Astrocyte (in vitro differentiated cells and primary cell): ENCODE data around the gene DCTN4. TPM values are rescaled to one million over a fixed set of nuclear protein-coding genes. Genes with fewer than 3 reads are reported as not detected.
"Not testable (repeated sequence)": the region's sequence is repeated elsewhere in the genome, so short reads cannot be mapped to it uniquely, and the experiment has no call there.

Source experiments
- DNase-seq: peaks from one replicate; pipeline ENCODE4 v3.0.0-alpha.2; 2010; ENCODE audit warnings: low read depth
- FAIRE-seq: peaks from 2 replicates; lab custom pipeline; 2011; peaks lifted over from hg19 to GRCh38; lab: Jason Lieb, UNC
- H2AFZ ChIP-seq: 2 replicates; pipeline ENCODE4 v1.6.0; 2012; ENCODE audit warnings: low read depth, low read length, inconsistent platforms
- H3K27ac ChIP-seq: 2 replicates; pipeline ENCODE4 v1.5.1; 2011; ENCODE audit warnings: low read depth, low read length, inconsistent platforms
- H3K27me3 ChIP-seq: 2 replicates; pipeline ENCODE4 v1.6.0; 2011; ENCODE audit warnings: low read length, inconsistent platforms; ENCODE audit not compliant: insufficient read depth
- H3K36me3 ChIP-seq: 2 replicates; pipeline ENCODE4 v1.5.1; 2011; ENCODE audit warnings: low read length, inconsistent platforms; ENCODE audit not compliant: insufficient read depth
- H3K4me1 ChIP-seq: 2 replicates; pipeline ENCODE4 v1.5.1; 2011; ENCODE audit warnings: low read length, inconsistent platforms; ENCODE audit not compliant: insufficient read depth
- H3K4me2 ChIP-seq: 2 replicates; pipeline ENCODE4 v1.6.0; 2012; ENCODE audit warnings: low read length, inconsistent platforms
- H3K4me3 ChIP-seq: 2 replicates; pipeline ENCODE4 v1.5.1; 2011; ENCODE audit warnings: low read depth, mild to moderate bottlenecking, low read length, inconsistent platforms; ENCODE audit not compliant: insufficient read depth
- H3K79me2 ChIP-seq: 2 replicates; pipeline ENCODE4 v1.6.0; 2012; ENCODE audit warnings: mild to moderate bottlenecking, low read length, inconsistent platforms; ENCODE audit not compliant: insufficient read depth
- H3K9ac ChIP-seq: 2 replicates; pipeline ENCODE4 v1.6.0; 2012; ENCODE audit warnings: mild to moderate bottlenecking, low read length, inconsistent platforms
- H3K9me3 ChIP-seq: 2 replicates; pipeline ENCODE4 v1.5.1; 2012; ENCODE audit warnings: low read depth, mild to moderate bottlenecking, low read length, inconsistent platforms; ENCODE audit not compliant: insufficient read depth
- H4K20me1 ChIP-seq: 2 replicates; pipeline ENCODE4 v1.6.0; 2012; ENCODE audit warnings: low read length, inconsistent platforms; ENCODE audit not compliant: insufficient read depth
- H3K27ac Mint-ChIP-seq: one replicate; pipeline ENCODE4 v1.8.0; 2021; ENCODE audit warnings: mild to moderate bottlenecking, mixed read lengths; ENCODE audit not compliant: unreplicated experiment
- H3K27me3 Mint-ChIP-seq: one replicate; pipeline ENCODE4 v1.8.0; 2021; ENCODE audit warnings: low read depth, mixed read lengths; ENCODE audit not compliant: unreplicated experiment
- H3K36me3 Mint-ChIP-seq: one replicate; pipeline ENCODE4 v1.8.0; 2021; ENCODE audit warnings: low read depth, mixed read lengths; ENCODE audit not compliant: unreplicated experiment
- H3K4me1 Mint-ChIP-seq: one replicate; pipeline ENCODE4 v1.8.0; 2021; ENCODE audit warnings: low read depth, mixed read lengths; ENCODE audit not compliant: unreplicated experiment
- H3K4me3 Mint-ChIP-seq: one replicate; pipeline ENCODE4 v1.8.0; 2021; ENCODE audit warnings: mild to moderate bottlenecking, moderate library complexity, mixed read lengths; ENCODE audit not compliant: unreplicated experiment
- H3K9me3 Mint-ChIP-seq: one replicate; pipeline ENCODE4 v1.8.0; 2021; ENCODE audit warnings: mild to moderate bottlenecking, mixed read lengths; ENCODE audit not compliant: unreplicated experiment
- EZH2 ChIP-seq: IDR thresholded peaks from 2 replicates; pipeline ENCODE4 v1.6.1; 2012; ENCODE audit warnings: mild to moderate bottlenecking, low read length, inconsistent platforms; ENCODE audit not compliant: insufficient read depth
- total RNA-seq: library from RNA; stranded (reverse); gene quantifications from 2 replicates; pipeline ENCODE4 v1.2.1, GENCODE V29; 2021
- TF ChIP-seq, protein P1 (sequence below): IDR thresholded peaks from 2 replicates; pipeline ENCODE4 v1.5.1; 2011; ENCODE audit warnings: low read depth, mild to moderate bottlenecking, inconsistent platforms, low read length, moderate library complexity; ENCODE audit not compliant: insufficient read depth

Gene DCTN4
- total RNA-seq, 1 donor from 2014 or later = 57.0 TPM

DNA sequence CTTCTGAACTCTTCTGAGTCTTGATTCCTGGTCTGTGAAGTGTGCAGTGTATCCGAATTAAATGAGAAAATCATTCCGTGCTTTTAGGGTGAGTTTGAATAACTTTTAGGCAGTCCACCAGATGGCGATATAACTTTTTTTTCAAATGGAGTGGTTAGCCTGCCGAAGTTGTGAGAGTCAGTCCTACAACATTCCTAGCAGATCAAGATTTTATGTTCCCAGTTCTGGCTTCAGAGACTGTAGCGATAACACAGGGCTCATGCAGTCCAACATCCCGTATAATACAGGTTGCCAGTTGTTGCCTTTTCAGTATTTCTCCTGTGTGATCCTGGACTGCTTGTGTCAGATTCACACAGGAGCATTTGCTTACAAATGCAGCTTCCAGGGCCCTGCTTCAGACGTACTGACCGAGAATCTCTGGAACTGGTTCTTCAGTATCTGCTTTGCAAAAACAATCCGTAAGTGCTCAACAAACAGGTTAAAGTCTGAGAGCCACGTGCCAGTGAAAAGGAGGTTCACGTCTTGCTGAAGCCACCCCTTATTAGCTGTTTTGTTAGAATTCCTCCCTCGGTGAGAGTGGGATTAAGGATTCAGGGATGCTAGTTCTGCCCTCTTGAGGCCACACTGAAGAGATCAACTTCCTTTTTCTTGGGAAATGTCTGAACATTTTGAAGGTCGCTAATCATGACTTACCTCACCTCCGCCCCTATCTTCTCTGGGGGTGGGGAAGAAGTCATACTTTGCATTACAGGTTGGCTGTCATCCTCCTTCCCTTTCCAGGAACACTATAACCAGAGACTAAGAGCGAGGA lies 42.5 kb upstream of the DCTN4 start:
- Histone ChIP-seq H3K9me3 (no peaks in the 10 kb centered on the region), H3K36me3 (peaks cover 4% of the 10 kb centered on the region), H3K9ac (peak overlapping the region; percentile 51), H3K4me2 (peak overlapping the region; percentile 81), H3K79me2 (no peaks in the 10 kb centered on the region), H4K20me1 (no peaks in the 10 kb centered on the region), H2AFZ (peak overlapping the region; percentile 72), H3K4me1 (no peaks in the 10 kb centered on the region), H3K27ac (no peak overlapping the region), H3K4me3 (peak overlapping the region; percentile 32), H3K27me3 (no peaks in the 10 kb centered on the region)
- DNase-seq (peak; percentile 39), FAIRE-seq (peak; percentile 93)
- Mint-ChIP-seq H3K27ac (peak overlapping the region; percentile 51), H3K4me3 (peak overlapping the region; percentile 73), H3K36me3 (peaks cover 12% of the 10 kb centered on the region), H3K9me3 (peaks cover 1% of the 10 kb centered on the region), H3K27me3 (peaks cover 3% of the 10 kb centered on the region), H3K4me1 (no peaks in the 10 kb centered on the region)
- TF ChIP-seq, protein P1, sequence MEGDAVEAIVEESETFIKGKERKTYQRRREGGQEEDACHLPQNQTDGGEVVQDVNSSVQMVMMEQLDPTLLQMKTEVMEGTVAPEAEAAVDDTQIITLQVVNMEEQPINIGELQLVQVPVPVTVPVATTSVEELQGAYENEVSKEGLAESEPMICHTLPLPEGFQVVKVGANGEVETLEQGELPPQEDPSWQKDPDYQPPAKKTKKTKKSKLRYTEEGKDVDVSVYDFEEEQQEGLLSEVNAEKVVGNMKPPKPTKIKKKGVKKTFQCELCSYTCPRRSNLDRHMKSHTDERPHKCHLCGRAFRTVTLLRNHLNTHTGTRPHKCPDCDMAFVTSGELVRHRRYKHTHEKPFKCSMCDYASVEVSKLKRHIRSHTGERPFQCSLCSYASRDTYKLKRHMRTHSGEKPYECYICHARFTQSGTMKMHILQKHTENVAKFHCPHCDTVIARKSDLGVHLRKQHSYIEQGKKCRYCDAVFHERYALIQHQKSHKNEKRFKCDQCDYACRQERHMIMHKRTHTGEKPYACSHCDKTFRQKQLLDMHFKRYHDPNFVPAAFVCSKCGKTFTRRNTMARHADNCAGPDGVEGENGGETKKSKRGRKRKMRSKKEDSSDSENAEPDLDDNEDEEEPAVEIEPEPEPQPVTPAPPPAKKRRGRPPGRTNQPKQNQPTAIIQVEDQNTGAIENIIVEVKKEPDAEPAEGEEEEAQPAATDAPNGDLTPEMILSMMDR = peak; percentile 29
- TF ChIP-seq EZH2 = no peak

DNA sequence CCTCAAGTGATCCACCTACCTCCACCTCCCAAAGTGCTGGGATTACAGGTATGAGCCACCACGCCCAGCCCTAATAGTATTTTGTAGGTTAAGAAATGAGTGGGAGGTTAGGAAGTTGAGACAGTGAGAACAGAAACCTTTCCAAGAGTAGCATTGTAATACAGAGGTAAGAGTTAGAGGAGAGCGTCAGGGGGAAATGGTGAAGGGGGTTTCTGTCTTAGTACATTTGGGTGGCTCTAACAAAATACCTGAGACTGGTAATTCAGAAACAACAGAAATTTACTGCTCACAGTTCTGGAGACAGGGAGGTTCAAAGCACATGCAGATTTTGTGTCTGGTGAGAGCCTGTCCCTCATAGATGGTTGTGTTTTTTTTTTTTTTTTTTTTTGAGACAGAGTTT lies 38.6 kb upstream of the DCTN4 start:
- Histone ChIP-seq H3K4me1 (no peaks in the 10 kb centered on the region), H2AFZ (no peak overlapping the region), H3K79me2 (peaks cover 14% of the 10 kb centered on the region), H4K20me1 (peaks cover 7% of the 10 kb centered on the region), H3K27ac (no peak overlapping the region), H3K9me3 (no peaks in the 10 kb centered on the region), H3K9ac (no peak overlapping the region), H3K36me3 (peaks cover 7% of the 10 kb centered on the region), H3K4me3 (no peak overlapping the region), H3K4me2 (no peak overlapping the region), H3K27me3 (no peaks in the 10 kb centered on the region)
- TF ChIP-seq EZH2 = no peak
- TF ChIP-seq, protein P1 = no peak
- FAIRE-seq (no peak), DNase-seq (no peak)
- Mint-ChIP-seq H3K27ac (peak overlapping the region; percentile 42), H3K36me3 (peaks cover 18% of the 10 kb centered on the region), H3K4me3 (no peak overlapping the region), H3K4me1 (no peaks in the 10 kb centered on the region), H3K9me3 (peaks cover 2% of the 10 kb centered on the region), H3K27me3 (no peaks in the 10 kb centered on the region)

GRCh38 chr5:150794927-150795326 lies 36.1 kb upstream of the DCTN4 start:
- Mint-ChIP-seq H3K27me3 (no peaks in the 10 kb centered on the region), H3K9me3 (peaks cover 2% of the 10 kb centered on the region), H3K4me3 (no peak overlapping the region), H3K4me1 (peaks cover 21% of the 10 kb centered on the region), H3K36me3 (peaks cover 18% of the 10 kb centered on the region), H3K27ac (no peak overlapping the region)
- FAIRE-seq (no peak), DNase-seq (no peak)
- no peak overlapping the region for H3K4me2 ChIP-seq
- peaks cover 7% of the 10 kb centered on the region for H4K20me1 ChIP-seq
- no peak overlapping the region for H3K27ac ChIP-seq
- no peak overlapping the region for H2AFZ ChIP-seq
- peaks cover 26% of the 10 kb centered on the region for H3K79me2 ChIP-seq
- no peak overlapping the region for H3K4me3 ChIP-seq
- peaks cover 7% of the 10 kb centered on the region for H3K36me3 ChIP-seq
- H3K9ac ChIP-seq = no peak overlapping the region
- TF ChIP-seq, protein P1 = no peak
- no peak for TF ChIP-seq EZH2
- no peaks in the 10 kb centered on the region for H3K9me3 ChIP-seq
- H3K27me3 ChIP-seq = no peaks in the 10 kb centered on the region
- peaks cover 14% of the 10 kb centered on the region for H3K4me1 ChIP-seq

DNA sequence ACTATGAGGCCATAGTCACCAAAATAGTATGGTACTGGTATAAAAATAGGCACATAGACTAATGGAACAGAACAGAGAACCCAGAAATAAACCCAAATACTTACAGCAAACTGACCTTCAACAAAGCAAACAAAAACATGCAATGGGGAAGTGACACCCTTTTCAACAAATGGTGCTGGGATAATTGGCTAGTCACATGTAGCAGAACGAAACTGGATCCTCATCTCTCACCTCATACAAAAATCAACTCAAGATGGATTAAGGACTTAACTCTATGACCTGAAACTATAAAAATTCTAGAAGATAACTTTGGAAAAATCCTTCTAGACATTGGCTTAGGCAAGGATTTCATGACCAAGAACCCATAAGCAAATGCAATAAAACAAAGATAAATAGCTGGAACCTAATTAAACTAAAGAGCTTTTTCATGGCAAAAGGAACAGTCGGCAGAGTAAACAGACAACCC lies 34.6 kb upstream of the DCTN4 start:
- not testable (repeated sequence) for H3K4me2 ChIP-seq

More for the DNA sequence above, 34.6 kb upstream of the DCTN4 start:
- FAIRE-seq, H3K27me3 ChIP-seq, H3K27me3 Mint-ChIP-seq, H3K4me3 Mint-ChIP-seq, DNase-seq, H3K9me3 ChIP-seq, H3K9me3 Mint-ChIP-seq, H3K9ac ChIP-seq, H2AFZ ChIP-seq, H3K27ac Mint-ChIP-seq, H4K20me1 ChIP-seq, H3K27ac ChIP-seq, H3K36me3 ChIP-seq, H3K4me3 ChIP-seq: not testable (repeated sequence)
- Mint-ChIP-seq H3K36me3 (peaks cover 16% of the 10 kb centered on the region), H3K4me1 (peaks cover 35% of the 10 kb centered on the region)
- H3K79me2 ChIP-seq = peaks cover 39% of the 10 kb centered on the region
- peaks cover 27% of the 10 kb centered on the region for H3K4me1 ChIP-seq
